ENCODE results near the gene GPAM. TPM values are rescaled to one million over a fixed set of nuclear protein-coding genes. Genes with fewer than 3 reads are reported as not detected.

The GPAM gene
- polyA plus RNA-seq, 3 donors, result 0.37 to 1.3 (median 0.59) TPM

DNA sequence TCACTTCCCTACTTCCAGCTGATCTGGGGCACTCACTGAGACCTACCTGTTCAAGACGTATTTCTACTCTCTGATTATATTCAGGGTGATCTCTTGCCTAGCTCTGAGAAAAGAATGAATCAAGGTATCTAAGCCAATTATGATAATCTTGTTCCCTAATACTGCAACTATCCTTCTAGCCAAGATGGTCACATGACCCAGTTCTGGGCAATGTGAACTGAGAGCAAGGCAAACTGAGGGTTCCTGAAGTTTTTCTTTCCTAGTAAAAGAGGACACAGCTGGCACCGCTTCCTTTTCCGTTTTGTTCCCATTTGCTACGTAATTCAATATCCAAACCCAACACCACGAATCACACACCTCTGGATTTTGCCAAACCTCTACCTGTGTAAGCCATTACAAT is 5.9 kb upstream of the GPAM start:
- H3K36me3 ChIP-seq (replicated peaks in 1 of 2; ENCODE audit: control insufficient read depth in 1 of 2, insufficient read depth in 2 of 2, low read length in 2 of 2), result no peaks in the 10 kb centered on the region
- Mint-ChIP-seq H3K9me3 (peaks cover 7 to 13% (median 9%) of the 10 kb centered on the region in 7 donors), H3K36me3 (no peaks in the 10 kb centered on the region), H3K27ac (no peak overlapping the region), H3K27me3 (ENCODE audit: low read depth in 3 of 3) (peaks cover 16 to 24% (median 23%) of the 10 kb centered on the region in 3 donors), H3K4me1 (peaks cover 2% of the 10 kb centered on the region), H3K4me3 (no peak overlapping the region)
- H3K79me2 ChIP-seq (ENCODE audit: insufficient read depth, low read length), result no peaks in the 10 kb centered on the region
- no peak overlapping the region for H3K4me3 ChIP-seq (replicated peaks in 1 of 3; ENCODE audit: low read depth in 2 of 3, low read length in 3 of 3)
- WGBS (ENCODE audit: insufficient coverage), result no CpG with 5 or more reads among the region's 5 CpGs
- TF ChIP-seq, protein P1, sequence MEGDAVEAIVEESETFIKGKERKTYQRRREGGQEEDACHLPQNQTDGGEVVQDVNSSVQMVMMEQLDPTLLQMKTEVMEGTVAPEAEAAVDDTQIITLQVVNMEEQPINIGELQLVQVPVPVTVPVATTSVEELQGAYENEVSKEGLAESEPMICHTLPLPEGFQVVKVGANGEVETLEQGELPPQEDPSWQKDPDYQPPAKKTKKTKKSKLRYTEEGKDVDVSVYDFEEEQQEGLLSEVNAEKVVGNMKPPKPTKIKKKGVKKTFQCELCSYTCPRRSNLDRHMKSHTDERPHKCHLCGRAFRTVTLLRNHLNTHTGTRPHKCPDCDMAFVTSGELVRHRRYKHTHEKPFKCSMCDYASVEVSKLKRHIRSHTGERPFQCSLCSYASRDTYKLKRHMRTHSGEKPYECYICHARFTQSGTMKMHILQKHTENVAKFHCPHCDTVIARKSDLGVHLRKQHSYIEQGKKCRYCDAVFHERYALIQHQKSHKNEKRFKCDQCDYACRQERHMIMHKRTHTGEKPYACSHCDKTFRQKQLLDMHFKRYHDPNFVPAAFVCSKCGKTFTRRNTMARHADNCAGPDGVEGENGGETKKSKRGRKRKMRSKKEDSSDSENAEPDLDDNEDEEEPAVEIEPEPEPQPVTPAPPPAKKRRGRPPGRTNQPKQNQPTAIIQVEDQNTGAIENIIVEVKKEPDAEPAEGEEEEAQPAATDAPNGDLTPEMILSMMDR (IDR thresholded peaks at IDR 0.05), result no peak
- H3K4me2 ChIP-seq (replicated peaks; ENCODE audit: extremely low read depth, low read length, poor library complexity, severe bottlenecking), result no peak overlapping the region
- H3K9ac ChIP-seq (ENCODE audit: insufficient read depth, low read length, poor library complexity, severe bottlenecking), result no peak overlapping the region
- H3K27me3 ChIP-seq (ENCODE audit: control insufficient read depth in 2 of 2, insufficient read depth in 2 of 2, low read length in 2 of 2), result peaks cover 8 to 10% of the 10 kb centered on the region in 2 donors
- no peaks in the 10 kb centered on the region for H4K20me1 ChIP-seq (ENCODE audit: insufficient read depth, low read length)
- DNase-seq, result no peak
- intact Hi-C loops (cut with micrococcal nuclease), result no loop called here
- no peaks in the 10 kb centered on the region for H3K4me1 ChIP-seq (ENCODE audit: control insufficient read depth in 1 of 2, insufficient read depth in 2 of 2, low read length in 2 of 2)
- H3K9me3 ChIP-seq (replicated peaks in 1 of 2; ENCODE audit: control insufficient read depth in 1 of 2, insufficient read depth in 1 of 2, low read length in 2 of 2), result peaks cover 0 to 4% of the 10 kb centered on the region in 2 donors
- no peak overlapping the region for H2AFZ ChIP-seq (ENCODE audit: insufficient read depth, low read depth, low read length, poor library complexity, severe bottlenecking)
- H3K27ac ChIP-seq (ENCODE audit: low read depth in 1 of 2, low read length in 2 of 2), result no peak overlapping the region

DNA sequence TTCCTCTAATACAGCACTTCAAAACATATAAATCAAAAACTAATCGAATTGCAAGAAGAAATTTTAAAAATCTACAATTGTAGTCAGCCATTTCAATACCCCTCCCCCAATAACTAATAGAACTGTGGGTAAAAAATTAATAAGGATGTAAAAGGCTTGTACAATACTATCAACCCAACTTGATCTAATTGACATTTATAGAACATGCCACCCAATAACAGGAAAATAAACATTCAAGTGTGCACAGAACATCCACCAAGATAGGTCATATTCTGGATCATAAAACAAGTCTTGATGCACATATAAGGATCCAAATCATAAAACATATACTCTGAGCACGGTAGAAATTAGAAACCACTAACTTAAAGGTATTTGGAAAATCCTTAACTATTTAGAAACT is 4.0 kb upstream of the GPAM start:
- Histone ChIP-seq H3K79me2 (ENCODE audit: insufficient read depth, low read length) (no peaks in the 10 kb centered on the region), H3K4me2 (replicated peaks; ENCODE audit: extremely low read depth, low read length, poor library complexity, severe bottlenecking) (no peak overlapping the region), H3K4me1 (ENCODE audit: control insufficient read depth in 1 of 2, insufficient read depth in 2 of 2, low read length in 2 of 2) (peaks cover 11 to 15% of the 10 kb centered on the region in 2 donors), H2AFZ (ENCODE audit: insufficient read depth, low read depth, low read length, poor library complexity, severe bottlenecking) (no peak overlapping the region), H3K27ac (ENCODE audit: low read depth in 1 of 2, low read length in 2 of 2) (no peak overlapping the region), H4K20me1 (ENCODE audit: insufficient read depth, low read length) (no peaks in the 10 kb centered on the region), H3K9me3 (replicated peaks in 1 of 2; ENCODE audit: control insufficient read depth in 1 of 2, insufficient read depth in 1 of 2, low read length in 2 of 2) (peaks cover 0 to 4% of the 10 kb centered on the region in 2 donors), H3K27me3 (ENCODE audit: control insufficient read depth in 2 of 2, insufficient read depth in 2 of 2, low read length in 2 of 2) (peaks cover 7% of the 10 kb centered on the region in 2 donors), H3K9ac (ENCODE audit: insufficient read depth, low read length, poor library complexity, severe bottlenecking) (no peak overlapping the region), H3K4me3 (replicated peaks in 1 of 3; ENCODE audit: low read depth in 2 of 3, low read length in 3 of 3) (no peak overlapping the region), H3K36me3 (replicated peaks in 1 of 2; ENCODE audit: control insufficient read depth in 1 of 2, insufficient read depth in 2 of 2, low read length in 2 of 2) (no peaks in the 10 kb centered on the region)
- Mint-ChIP-seq H3K27ac (no peak overlapping the region), H3K4me1 (peaks cover 14% of the 10 kb centered on the region), H3K27me3 (ENCODE audit: low read depth in 3 of 3) (peaks cover 10 to 24% (median 20%) of the 10 kb centered on the region in 3 donors), H3K36me3 (no peaks in the 10 kb centered on the region), H3K4me3 (no peak overlapping the region), H3K9me3 (peaks cover 7 to 11% (median 9%) of the 10 kb centered on the region in 7 donors)
- intact Hi-C loops (cut with micrococcal nuclease), result no loop called here
- TF ChIP-seq, protein P1 (IDR thresholded peaks at IDR 0.05), result no peak
- WGBS (ENCODE audit: insufficient coverage), result no CpG with 5 or more reads among the region's 2 CpGs
- no peak for DNase-seq

All from CD14-positive monocyte (primary cell).